Activated CD8-positive, alpha-beta T cell treated with anti-CD3 and anti-CD28 coated beads for 36 hours (primary cell): ENCODE data around the gene DCPS. TPM values are rescaled to one million over a fixed set of nuclear protein-coding genes. Genes with fewer than 3 reads are reported as not detected.
A peak's percentile ranks its signal among the peaks of the same experiment; 100 is the strongest.

Experiments
- ATAC-seq: fragments of 200-7000 bp; cut with Tn5 transposase; one replicate; pipeline ENCODE4 v1.10.0; 2021; ENCODE audit warnings: mild to moderate bottlenecking, moderate library complexity
- CTCF ChIA-PET: fragments of 350-600 bp; sonication (Branson Sonifier 250); formaldehyde crosslinking; loops from one replicate; lab custom pipeline; 2021; ENCODE audit warnings: antibody characterized with exemption; lab: Charles Lee
- POLR2A ChIA-PET: fragments of 350-600 bp; sonication (Branson Sonifier 250); formaldehyde crosslinking; loops from one replicate; lab custom pipeline; 2021; ENCODE audit warnings: antibody characterized with exemption; lab: Charles Lee
- DNase-seq: peaks from one replicate; pipeline ENCODE4 v3.0.0-alpha.2; 2020
- H3K27ac Mint-ChIP-seq: one replicate; pipeline ENCODE4 v1.8.0; 2021; ENCODE audit warnings: mild to moderate bottlenecking, mixed read lengths
- H3K27me3 Mint-ChIP-seq: one replicate; pipeline ENCODE4 v1.8.0; 2021; ENCODE audit warnings: mixed read lengths
- H3K36me3 Mint-ChIP-seq: one replicate; pipeline ENCODE4 v1.8.0; 2021; ENCODE audit warnings: low read depth, mixed read lengths
- H3K4me1 Mint-ChIP-seq: one replicate; pipeline ENCODE4 v1.8.0; 2021; ENCODE audit warnings: low read depth, mixed read lengths
- H3K4me3 Mint-ChIP-seq: one replicate; pipeline ENCODE4 v1.8.0; 2021; ENCODE audit warnings: mild to moderate bottlenecking, moderate library complexity, mixed read lengths
- H3K9me3 Mint-ChIP-seq: one replicate; pipeline ENCODE4 v1.8.0; 2021; ENCODE audit warnings: mixed read lengths
- CTCF ChIP-seq: fragments of 200-600 bp; IDR thresholded peaks from one replicate; pipeline ENCODE4 v1.8.0; 2022; ENCODE audit warnings: antibody characterized with exemption, mild to moderate bottlenecking
- intact Hi-C: fragments of 100-400 bp; cut with micrococcal nuclease; formaldehyde crosslinking; loops from one replicate; pipeline ENCODE4 v1.10.0; 2022
- total RNA-seq, 2 experiments: library from RNA; stranded (reverse); gene quantifications; one replicate each; pipeline ENCODE4 v1.2.3, GENCODE V29; 2021

DCPS gene
- total RNA-seq, 2 experiments from 2014 or later: 17.2 to 18.8 TPM

DNA sequence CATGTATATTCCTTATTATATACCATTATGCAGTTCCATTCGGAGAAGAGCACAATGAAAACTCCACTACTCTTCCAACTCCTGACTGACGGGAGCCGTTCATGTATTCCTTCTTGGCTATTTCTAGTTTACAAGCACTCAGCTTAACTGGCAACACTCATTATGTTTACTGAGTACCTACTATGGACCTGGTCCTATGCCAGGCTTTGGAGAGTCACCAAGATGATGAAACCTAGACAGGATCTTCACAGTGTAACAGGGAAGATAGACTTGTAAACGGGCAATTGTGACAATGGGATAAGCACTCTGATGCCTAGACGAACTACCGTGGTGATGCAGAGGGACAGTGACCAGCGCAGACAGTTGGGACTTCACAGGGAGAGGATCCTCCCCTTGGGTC, 29.3 kb downstream of the DCPS start:
- TF ChIP-seq CTCF: no peak
- DNase-seq (no peak), ATAC-seq (no peak)
- CTCF ChIA-PET: no interaction called here
- intact Hi-C loops: no loop called here
- Mint-ChIP-seq H3K27me3 (no peaks in the 10 kb centered on the region), H3K9me3 (no peaks in the 10 kb centered on the region), H3K4me3 (no peak overlapping the region), H3K36me3 (peaks cover 4% of the 10 kb centered on the region), H3K4me1 (peaks cover 18% of the 10 kb centered on the region), H3K27ac (no peak overlapping the region)
- POLR2A ChIA-PET: interaction anchor here (1.2 kb wide), 1 partner anchor 9 kb away, joined by 3 read pairs; no protein-coding TSS in a partner anchor

- Mint-ChIP-seq H3K9me3 (no peaks in the 10 kb centered on the region), H3K4me1 (peaks cover 10% of the 10 kb centered on the region), H3K27me3 (no peaks in the 10 kb centered on the region), H3K36me3 (peaks cover 4% of the 10 kb centered on the region), H3K4me3 (no peak overlapping the region), H3K27ac (no peak overlapping the region)
- ChIA-PET CTCF (no interaction called here), POLR2A (interaction anchor here (0.8 to 1.4 kb wide), 2 partner anchors 41 to 81 kb away, joined by 3 read pairs; no protein-coding TSS in a partner anchor)
- ATAC-seq (no peak), DNase-seq (no peak)
- intact Hi-C loops: no loop called here
- TF ChIP-seq CTCF: no peak
Observed at GRCh38 chr11:126334659-126335462, 31.0 kb downstream of the DCPS start.

GRCh38 chr11:126335463-126335760, 31.6 kb downstream of the DCPS start:
- ChIA-PET CTCF (no interaction called here), POLR2A (interaction anchor here (0.8 to 1.4 kb wide), 2 partner anchors 42 to 81 kb away, joined by 3 read pairs; no protein-coding TSS in a partner anchor)
- no peak overlapping the region for H3K4me3 Mint-ChIP-seq
- peaks cover 4% of the 10 kb centered on the region for H3K36me3 Mint-ChIP-seq
- TF ChIP-seq CTCF: no peak
- no peak for ATAC-seq
- H3K27me3 Mint-ChIP-seq: no peaks in the 10 kb centered on the region
- DNase-seq: no peak
- intact Hi-C loops: no loop called here
- no peak overlapping the region for H3K27ac Mint-ChIP-seq
- H3K9me3 Mint-ChIP-seq: no peaks in the 10 kb centered on the region
- peaks cover 10% of the 10 kb centered on the region for H3K4me1 Mint-ChIP-seq

DNA sequence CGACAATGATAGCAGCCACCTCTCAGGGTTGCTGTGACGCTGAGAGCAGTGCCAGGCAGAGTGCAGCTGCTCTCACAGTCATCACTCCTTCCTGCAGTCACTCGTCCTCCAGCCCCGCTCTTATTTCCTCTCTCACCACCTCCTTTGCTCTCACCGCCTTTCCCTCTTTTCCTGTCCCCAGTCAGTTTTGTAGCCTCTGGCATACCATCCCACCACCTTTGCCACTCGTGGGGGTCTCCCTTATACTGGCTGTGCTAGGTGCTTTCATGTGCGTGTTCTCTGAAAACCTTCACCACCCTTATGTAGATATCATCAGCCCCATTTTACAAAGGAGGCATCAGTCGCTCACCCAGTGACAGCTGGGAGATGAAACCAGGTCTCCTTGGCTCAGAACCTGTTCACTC, 32.3 kb downstream of the DCPS start:
- peaks cover 10% of the 10 kb centered on the region for H3K4me1 Mint-ChIP-seq
- intact Hi-C loops: no loop called here
- POLR2A ChIA-PET: interaction anchor here (0.6 to 3.0 kb wide), 3 partner anchors 18 to 1054 kb away, joined by 3 to 12 read pairs (median 3); no protein-coding TSS in a partner anchor
- DNase-seq (no peak), ATAC-seq (peak; percentile 54)
- H3K9me3 Mint-ChIP-seq: no peaks in the 10 kb centered on the region
- no peak overlapping the region for H3K4me3 Mint-ChIP-seq
- TF ChIP-seq CTCF: no peak
- peaks cover 5% of the 10 kb centered on the region for H3K36me3 Mint-ChIP-seq
- H3K27me3 Mint-ChIP-seq: no peaks in the 10 kb centered on the region
- H3K27ac Mint-ChIP-seq: peak overlapping the region; percentile 31
- CTCF ChIA-PET: no interaction called here

GRCh38 chr11:126336671-126337101, 32.8 kb downstream of the DCPS start:
- Mint-ChIP-seq H3K9me3 (no peaks in the 10 kb centered on the region), H3K4me3 (no peak overlapping the region), H3K27me3 (no peaks in the 10 kb centered on the region), H3K4me1 (peaks cover 14% of the 10 kb centered on the region), H3K36me3 (peaks cover 8% of the 10 kb centered on the region), H3K27ac (peak overlapping the region; percentile 31)
- ChIA-PET POLR2A (interaction anchor here (3.0 kb wide), 1 partner anchor 19 kb away, joined by 12 read pairs; no protein-coding TSS in a partner anchor), CTCF (no interaction called here)
- intact Hi-C loops: no loop called here
- ATAC-seq (no peak), DNase-seq (no peak)
- no peak for TF ChIP-seq CTCF
